Motor neuron (in vitro differentiated cells): ENCODE data around the gene CSE1L. TPM values are rescaled to one million over a fixed set of nuclear protein-coding genes. Genes with fewer than 3 reads are reported as not detected.
"Not testable (repeated sequence)": the region's sequence is repeated elsewhere in the genome, so short reads cannot be mapped to it uniquely, and the experiment has no call there.

ENCODE experiments used
- ATAC-seq, 8 experiments: fragments of 200-7000 bp; cut with Tn5 transposase; replicated peaks in 6 of 8; 2 replicates each; pipeline ENCODE4 v1.8.0; 2021; ENCODE audit warnings: mild to moderate bottlenecking in 8 of 8, moderate library complexity in 8 of 8
- H3K27ac ChIP-seq, 2 donors: fragments of 250-450 bp; sonication (Bioruptor Pico); 2 replicates each; pipeline ENCODE4 v1.9.0; 2021; ENCODE audit warnings: antibody characterized with exemption in 2 of 2, mild to moderate bottlenecking in 2 of 2, moderate library complexity in 1 of 2
- H3K4me1 ChIP-seq, 2 donors: fragments of 250-450 bp; sonication (Bioruptor Pico); replicated peaks in 1 of 2; 2 replicates each; pipeline ENCODE4 v1.6.1; 2021; ENCODE audit warnings: antibody characterized with exemption in 2 of 2, mild to moderate bottlenecking in 2 of 2, moderate library complexity in 1 of 2
- H3K4me3 ChIP-seq, 5 donors: fragments of 250-450 bp; sonication (Bioruptor Pico); 2 replicates each; pipeline ENCODE4 v1.9.0; 2021; ENCODE audit warnings: antibody characterized with exemption in 5 of 5, mild to moderate bottlenecking in 5 of 5, moderate library complexity in 4 of 5
- WGBS, 10 experiments: fragments of 450-650 bp; shearing (Covaris generic); methylation state at CpG; one replicate each; pipeline ENCODE4 v1.0.0; 2022; 5-methylcytosine and 5-hydroxymethylcytosine counted together
- in situ Hi-C, 9 experiments: fragments of 400-800 bp; cut with MboI; loops; one replicate each; pipeline ENCODE4 v1.15.0; 2021; ENCODE audit warnings: low sequenced_read_pairs in 9 of 9, low pct_unique_long_range_greater_than_20kb in 2 of 9; ENCODE audit not compliant: unreplicated experiment in 9 of 9
- total RNA-seq, 8 experiments: library from RNA; unstranded; fragments of 300-600 nt; gene quantifications; 2 replicates each; pipeline versions ENCODE4 v1.2.3 to v1.2.4, GENCODE V29; 2022

The CSE1L gene
- total RNA-seq, 8 experiments from 2014 or later = 44.5 to 134 (median 66.9) TPM

- no peak for ATAC-seq
- Histone ChIP-seq H3K4me1 (no peaks in the 10 kb centered on the region), H3K4me3 (no peak overlapping the region), H3K27ac (no peak overlapping the region)
- in situ Hi-C loops = no loop called here
- 71 to 100% (median 100%) methylated on average over 1 of the region's 1 CpG for WGBS, 10 experiments
These were observed 45.6 kb downstream of the CSE1L start for GRCh38 chr20:49091762-49092161.

- Histone ChIP-seq H3K27ac (no peak overlapping the region), H3K4me1 (no peaks in the 10 kb centered on the region), H3K4me3 (no peak overlapping the region)
- peak in 1 of 8 experiments; percentile 90 for ATAC-seq
- in situ Hi-C loops = no loop called here
- WGBS, 10 experiments = 75 to 100% (median 94%) methylated on average over 1 to 6 of the region's 7 CpGs
These were observed 50.2 kb downstream of the CSE1L start for GRCh38 chr20:49096203-49096730.

- WGBS, 10 experiments = 75 to 100% (median 99%) methylated on average over 1 to 7 of the region's 7 CpGs; no CpG with 5 or more reads in 3 of the 10 experiments
- no peak overlapping the region for H3K4me3 ChIP-seq
- ATAC-seq = no peak
- H3K27ac ChIP-seq = no peak overlapping the region
- in situ Hi-C loops = no loop called here
- no peaks in the 10 kb centered on the region for H3K4me1 ChIP-seq
These were observed 51.0 kb downstream of the CSE1L start for GRCh38 chr20:49097159-49097558.

GRCh38 chr20:49098136-49098535, 52.0 kb downstream of the CSE1L start:
- no peak for ATAC-seq
- WGBS, 10 experiments = 78 to 100% (median 89%) methylated on average over 1 to 4 of the region's 4 CpGs; no CpG with 5 or more reads in 3 of the 10 experiments
- no peak overlapping the region for H3K4me3 ChIP-seq
- no peaks in the 10 kb centered on the region for H3K4me1 ChIP-seq
- no peak overlapping the region for H3K27ac ChIP-seq
- in situ Hi-C loops = no loop called here

- Histone ChIP-seq H3K27ac (no peak overlapping the region), H3K4me3 (no peak overlapping the region), H3K4me1 (no peaks in the 10 kb centered on the region)
- no peak for ATAC-seq
- in situ Hi-C loops = no loop called here
- 95 to 100% (median 100%) methylated on average over 1 to 3 of the region's 3 CpGs; no CpG with 5 or more reads in 5 of the 10 experiments for WGBS, 10 experiments
These were observed 52.9 kb downstream of the CSE1L start for GRCh38 chr20:49099011-49099410.

GRCh38 chr20:49100292-49100691, 54.2 kb downstream of the CSE1L start:
- H3K4me1 ChIP-seq, in situ Hi-C loops, ATAC-seq, H3K27ac ChIP-seq, H3K4me3 ChIP-seq: not testable (repeated sequence)
- WGBS, 10 experiments = 80 to 100% (median 100%) methylated on average over 1 to 5 of the region's 5 CpGs; no CpG with 5 or more reads in 1 of the 10 experiments

GRCh38 chr20:49100972-49101371, 54.9 kb downstream of the CSE1L start:
- 72 to 100% (median 93%) methylated on average over 1 to 4 of the region's 4 CpGs for WGBS, 10 experiments
- no peak overlapping the region for H3K27ac ChIP-seq
- in situ Hi-C loops = no loop called here
- no peaks in the 10 kb centered on the region for H3K4me1 ChIP-seq
- peak in 1 of 8 experiments; percentile 37 for ATAC-seq
- no peak overlapping the region for H3K4me3 ChIP-seq

GRCh38 chr20:49103019-49103418, 56.9 kb downstream of the CSE1L start:
- ATAC-seq = no peak
- Histone ChIP-seq H3K4me1 (no peaks in the 10 kb centered on the region), H3K4me3 (no peak overlapping the region), H3K27ac (no peak overlapping the region)
- in situ Hi-C loops = no loop called here
- WGBS, 10 experiments = 88 to 100% methylated on average over 1 to 3 of the region's 4 CpGs; no CpG with 5 or more reads in 8 of the 10 experiments

GRCh38 chr20:49103647-49104364, 57.7 kb downstream of the CSE1L start:
- Histone ChIP-seq H3K4me3 (no peak overlapping the region), H3K27ac (no peak overlapping the region), H3K4me1 (no peaks in the 10 kb centered on the region)
- WGBS, 10 experiments = 78 to 100% (median 100%) methylated on average over 1 to 7 of the region's 7 CpGs
- ATAC-seq = no peak
- in situ Hi-C loops = no loop called here

- H3K4me3 ChIP-seq = no peak overlapping the region
- no peak overlapping the region for H3K27ac ChIP-seq
- H3K4me1 ChIP-seq = no peaks in the 10 kb centered on the region
- peak in 4 of 8 experiments; percentile 45 to 67 (median 48) for ATAC-seq
- in situ Hi-C loops = no loop called here
- 80 to 83% (median 83%) methylated on average over 1 to 3 of the region's 3 CpGs; no CpG with 5 or more reads in 6 of the 10 experiments for WGBS, 10 experiments
These were observed 58.2 kb downstream of the CSE1L start for GRCh38 chr20:49104365-49104648.

GRCh38 chr20:49104979-49105547, 59.0 kb downstream of the CSE1L start:
- ATAC-seq, in situ Hi-C loops, H3K4me3 ChIP-seq, H3K4me1 ChIP-seq, H3K27ac ChIP-seq: not testable (repeated sequence)
- WGBS, 10 experiments = 80 to 100% (median 97%) methylated on average over 1 to 6 of the region's 11 CpGs; no CpG with 5 or more reads in 3 of the 10 experiments

- Histone ChIP-seq H3K27ac (no peak overlapping the region), H3K4me1 (no peaks in the 10 kb centered on the region), H3K4me3 (no peak overlapping the region)
- in situ Hi-C loops = no loop called here
- no peak for ATAC-seq
- 90 to 100% (median 100%) methylated on average over 1 to 6 of the region's 6 CpGs; no CpG with 5 or more reads in 3 of the 10 experiments for WGBS, 10 experiments
These were observed 60.2 kb downstream of the CSE1L start for GRCh38 chr20:49106328-49106727.

GRCh38 chr20:49110767-49111694, 64.9 kb downstream of the CSE1L start:
- WGBS, 10 experiments = 90 to 100% (median 98%) methylated on average over 1 to 5 of the region's 6 CpGs; no CpG with 5 or more reads in 2 of the 10 experiments
- no peak overlapping the region for H3K27ac ChIP-seq
- in situ Hi-C loops = no loop called here
- H3K4me3 ChIP-seq = no peak overlapping the region
- ATAC-seq = peak in 1 of 8 experiments; percentile 16
- no peaks in the 10 kb centered on the region for H3K4me1 ChIP-seq
